Measurements from ENCODE around the gene GARIN5B.
"Not testable (repeated sequence)": the region's sequence is repeated elsewhere in the genome, so short reads cannot be mapped to it uniquely, and the experiment has no call there.

GARIN5B gene

DNA sequence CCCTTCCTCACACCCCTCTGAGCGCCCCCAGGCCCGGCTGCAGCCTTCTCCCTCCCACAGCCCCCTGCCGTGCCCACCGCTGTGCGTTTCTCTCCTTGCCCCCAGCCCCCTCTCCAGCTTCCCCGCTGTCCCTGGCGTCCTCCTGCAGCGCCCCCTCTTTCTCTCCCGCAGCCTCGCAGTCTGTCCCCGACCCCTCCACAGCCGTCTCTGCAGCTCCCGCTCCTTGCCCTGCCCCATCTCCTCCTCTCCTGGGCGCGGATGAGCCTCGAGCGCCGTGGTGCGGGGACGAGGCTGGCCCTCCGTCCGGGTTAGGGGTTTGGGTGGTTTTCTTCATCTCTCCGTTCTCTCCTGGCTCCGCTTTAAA lies 22.3 kb downstream of the GARIN5B start:
- DNase-seq (ENCODE audit: low read depth) = no peak
- H3K4me3 ChIP-seq (ENCODE audit: low read depth, low read length) = peak overlapping the region; percentile 97
- TF ChIP-seq, protein P1, sequence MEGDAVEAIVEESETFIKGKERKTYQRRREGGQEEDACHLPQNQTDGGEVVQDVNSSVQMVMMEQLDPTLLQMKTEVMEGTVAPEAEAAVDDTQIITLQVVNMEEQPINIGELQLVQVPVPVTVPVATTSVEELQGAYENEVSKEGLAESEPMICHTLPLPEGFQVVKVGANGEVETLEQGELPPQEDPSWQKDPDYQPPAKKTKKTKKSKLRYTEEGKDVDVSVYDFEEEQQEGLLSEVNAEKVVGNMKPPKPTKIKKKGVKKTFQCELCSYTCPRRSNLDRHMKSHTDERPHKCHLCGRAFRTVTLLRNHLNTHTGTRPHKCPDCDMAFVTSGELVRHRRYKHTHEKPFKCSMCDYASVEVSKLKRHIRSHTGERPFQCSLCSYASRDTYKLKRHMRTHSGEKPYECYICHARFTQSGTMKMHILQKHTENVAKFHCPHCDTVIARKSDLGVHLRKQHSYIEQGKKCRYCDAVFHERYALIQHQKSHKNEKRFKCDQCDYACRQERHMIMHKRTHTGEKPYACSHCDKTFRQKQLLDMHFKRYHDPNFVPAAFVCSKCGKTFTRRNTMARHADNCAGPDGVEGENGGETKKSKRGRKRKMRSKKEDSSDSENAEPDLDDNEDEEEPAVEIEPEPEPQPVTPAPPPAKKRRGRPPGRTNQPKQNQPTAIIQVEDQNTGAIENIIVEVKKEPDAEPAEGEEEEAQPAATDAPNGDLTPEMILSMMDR (IDR thresholded peaks at IDR 0.05; ENCODE audit: control insufficient read depth, extremely low read depth, insufficient read depth) = peak; percentile 20; the same call in 1 of the 2 replicates

DNA sequence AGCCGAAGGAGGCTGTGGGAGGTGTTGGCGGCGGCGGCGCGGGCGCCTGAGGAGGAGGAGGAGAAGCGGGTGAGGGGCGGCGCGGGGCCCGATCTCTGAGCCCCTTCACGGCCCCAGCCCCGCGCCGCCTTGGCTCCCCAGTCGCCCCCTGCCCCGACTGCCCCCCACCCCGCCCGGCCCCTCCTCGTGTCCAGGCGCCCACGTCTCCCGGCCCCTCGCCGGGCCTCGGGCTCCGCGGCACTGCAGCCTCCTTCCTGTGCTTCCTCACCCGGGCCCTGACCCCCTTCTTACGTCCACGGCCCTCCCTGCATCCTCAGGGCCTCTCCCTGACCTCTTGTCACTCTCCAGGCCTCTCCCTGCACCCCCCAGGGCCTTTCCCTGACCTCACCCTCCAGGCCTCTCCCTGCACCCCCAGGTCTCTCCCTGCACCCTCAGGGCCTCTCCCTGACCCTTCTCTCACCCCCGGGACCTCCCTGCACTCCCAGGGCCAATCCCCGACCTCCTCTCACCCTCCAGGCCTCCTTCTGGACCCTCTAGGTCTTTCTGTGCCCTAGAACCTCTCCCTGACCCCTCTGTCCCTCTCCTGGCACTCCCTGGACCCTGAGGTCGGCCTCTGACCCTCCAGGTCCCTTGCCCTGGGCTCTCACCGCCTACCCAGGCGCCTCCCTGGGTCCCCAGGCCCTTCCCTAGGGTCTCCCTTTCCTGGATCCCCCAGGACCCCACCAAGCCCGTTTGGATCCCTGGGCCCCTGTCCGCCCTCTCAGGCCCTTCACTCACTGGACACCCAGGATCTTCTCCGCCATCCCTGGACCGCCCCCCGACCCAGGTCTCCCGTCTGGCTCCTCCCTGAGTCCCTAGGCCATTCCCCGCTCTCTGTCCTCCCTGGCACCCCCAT lies 22.9 kb downstream of the GARIN5B start:
- peak overlapping the region; percentile 97 for H3K4me3 ChIP-seq (ENCODE audit: low read depth, low read length)
- TF ChIP-seq, protein P1 (IDR thresholded peaks at IDR 0.05; ENCODE audit: control insufficient read depth, extremely low read depth, insufficient read depth) = no peak
- no peak for DNase-seq (ENCODE audit: low read depth)

DNA sequence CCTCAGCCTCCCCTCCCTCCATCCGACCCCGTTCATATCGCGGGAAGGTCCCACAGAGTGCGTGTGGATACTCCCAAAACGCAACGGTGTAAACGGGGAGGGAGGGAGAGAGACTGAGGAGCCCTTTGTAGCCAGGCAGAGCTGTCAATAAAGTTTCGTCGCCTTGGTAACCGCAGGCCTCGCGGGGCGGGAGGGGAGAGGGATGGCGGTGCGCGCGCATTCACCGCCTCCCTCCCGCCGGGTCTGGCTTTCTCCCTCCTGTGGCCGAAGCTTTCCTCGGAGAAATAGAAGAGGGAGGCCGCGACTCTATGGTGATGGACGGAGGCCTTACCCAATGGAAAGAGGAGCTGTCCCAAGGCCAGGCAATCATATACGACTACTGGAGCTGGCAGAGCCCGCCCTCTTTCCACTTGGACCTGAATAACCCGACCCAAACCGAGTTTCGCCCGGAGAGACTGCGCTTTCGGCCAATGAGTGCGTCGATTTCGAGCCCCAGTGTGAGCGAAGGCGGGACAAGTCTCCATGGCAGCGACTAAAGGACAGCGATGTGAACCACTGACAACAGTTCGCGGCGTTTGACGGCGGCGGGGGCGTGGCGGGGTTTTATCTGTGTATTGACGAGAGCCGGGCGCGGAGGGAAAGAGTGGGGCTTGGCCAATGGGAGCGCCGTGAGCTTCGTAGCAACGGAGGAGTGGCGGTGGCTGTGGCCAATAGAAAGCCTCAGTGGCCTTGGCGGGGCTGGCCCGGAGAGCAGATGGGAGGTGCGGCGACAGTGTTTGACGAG lies 23.8 kb downstream of the GARIN5B start, which contains the start of gene KMT5C:
TSS of gene KMT5C (plus strand) at position 772 of the 784 bp plus-strand sequence. CDS start 2,061 bp downstream, outside the sequence.
- peak; percentile 100 for DNase-seq (ENCODE audit: low read depth)
- TF ChIP-seq, protein P1 (IDR thresholded peaks at IDR 0.05; ENCODE audit: control insufficient read depth, extremely low read depth, insufficient read depth) = no peak
- H3K4me3 ChIP-seq (ENCODE audit: low read depth, low read length) = peak within 1 kb of the TSS; percentile 97

DNA sequence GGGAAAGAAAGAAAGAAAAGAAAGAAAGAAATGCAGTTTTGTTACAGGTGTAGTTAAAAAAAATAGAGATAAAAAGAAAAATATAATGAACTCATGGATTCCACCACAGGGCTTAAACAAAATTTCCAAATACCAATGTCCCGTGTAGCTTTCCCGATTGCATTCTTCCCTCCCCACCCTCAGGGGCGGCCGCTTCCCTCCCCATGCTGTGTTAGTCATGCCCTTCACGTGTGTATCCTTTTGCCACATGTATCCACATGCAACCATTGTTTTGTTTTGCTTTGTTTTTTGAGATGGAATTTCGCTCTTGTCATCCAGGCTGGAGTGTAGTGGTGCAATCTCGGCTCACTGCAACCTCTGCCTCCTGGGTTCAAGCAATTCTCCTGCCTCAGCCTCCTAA lies 27.0 kb downstream of the GARIN5B start:
- no peak for DNase-seq (ENCODE audit: low read depth)
- TF ChIP-seq, protein P1 (IDR thresholded peaks at IDR 0.05; ENCODE audit: control insufficient read depth, extremely low read depth, insufficient read depth) = no peak
- H3K4me3 ChIP-seq (ENCODE audit: low read depth, low read length) = no peak overlapping the region

DNA sequence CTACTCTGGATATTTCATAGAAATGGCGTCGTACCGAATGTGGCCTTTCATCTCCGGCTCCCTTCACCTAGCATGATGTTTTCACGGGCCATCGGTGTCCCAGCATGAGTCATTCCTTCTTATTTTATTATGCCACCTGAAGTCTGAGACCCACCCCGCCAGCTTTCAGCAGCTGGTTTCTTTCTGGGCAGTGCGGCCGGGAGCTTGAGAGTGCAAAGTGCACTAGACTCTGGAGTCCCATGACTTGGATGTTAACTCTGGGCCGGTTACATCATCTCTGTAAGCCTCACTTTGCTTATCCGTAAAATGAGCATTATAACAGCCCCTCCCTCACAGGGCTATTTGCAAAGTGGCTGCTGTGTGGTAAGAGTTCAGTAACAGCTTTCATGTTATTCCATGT lies 29.2 kb downstream of the GARIN5B start:
- DNase-seq (ENCODE audit: low read depth) = no peak
- no peak overlapping the region for H3K4me3 ChIP-seq (ENCODE audit: low read depth, low read length)
- TF ChIP-seq, protein P1 (IDR thresholded peaks at IDR 0.05; ENCODE audit: control insufficient read depth, extremely low read depth, insufficient read depth) = no peak

DNA sequence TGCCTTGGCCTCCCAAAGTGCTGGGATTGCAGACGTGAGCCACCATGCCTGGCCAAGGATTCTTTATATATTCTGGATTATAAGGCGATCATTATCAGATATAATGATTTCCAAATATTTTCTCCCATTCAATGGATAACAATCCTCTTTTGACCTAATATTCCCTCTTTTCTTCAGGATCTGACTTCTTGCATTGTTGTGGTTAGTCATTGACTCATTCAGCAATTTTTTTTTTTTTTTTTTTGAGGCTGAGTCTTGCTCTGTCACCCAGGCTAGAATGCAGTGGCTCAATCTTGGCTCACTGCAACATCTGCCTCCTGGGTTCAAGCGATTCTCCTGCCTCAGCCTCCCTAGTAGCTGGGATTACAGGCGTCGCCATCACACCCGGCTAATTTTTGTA lies 33.3 kb downstream of the GARIN5B start:
- DNase-seq (ENCODE audit: low read depth); H3K4me3 ChIP-seq (ENCODE audit: low read depth, low read length): not testable (repeated sequence)

DNA sequence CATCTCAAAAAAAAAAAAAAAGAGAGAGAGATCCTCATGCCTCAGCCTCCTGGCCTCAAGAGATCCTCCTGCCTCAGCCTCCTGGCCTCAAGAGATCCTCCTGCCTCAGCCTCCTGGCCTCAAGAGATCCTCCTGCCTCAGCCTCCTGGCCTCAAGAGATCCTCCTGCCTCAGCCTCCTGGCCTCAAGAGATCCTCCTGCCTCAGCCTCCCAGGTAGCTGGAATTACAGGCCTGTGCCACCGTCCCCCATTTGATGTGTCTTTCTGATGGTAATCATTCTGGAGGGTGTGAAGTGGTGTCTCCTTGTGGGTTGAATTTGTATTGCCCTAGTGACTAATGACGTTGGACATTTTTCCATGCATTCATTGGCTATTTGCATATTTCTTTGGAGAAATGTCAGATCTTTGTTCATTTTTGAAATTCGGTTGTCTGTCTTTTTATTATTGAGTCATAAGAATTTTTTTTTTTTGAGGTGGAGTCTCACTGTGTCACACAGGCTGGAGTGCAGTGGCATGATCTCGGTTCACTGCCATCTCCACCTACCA lies 34.2 kb downstream of the GARIN5B start:
- DNase-seq (ENCODE audit: low read depth) = not testable (repeated sequence)

More for the DNA sequence above, 34.2 kb downstream of the GARIN5B start:
- not testable (repeated sequence) for H3K4me3 ChIP-seq (ENCODE audit: low read depth, low read length)

Data from LNCaP clone FGC (cell line).